AML-193 (cell line): ENCODE measurements around the gene GHRH.

ENCODE experiments used
- DNase-seq, 2 experiments: peaks; one replicate each; lab custom pipeline; 2025; lab: John Stamatoyannopoulos, UW

The GHRH gene

DNA sequence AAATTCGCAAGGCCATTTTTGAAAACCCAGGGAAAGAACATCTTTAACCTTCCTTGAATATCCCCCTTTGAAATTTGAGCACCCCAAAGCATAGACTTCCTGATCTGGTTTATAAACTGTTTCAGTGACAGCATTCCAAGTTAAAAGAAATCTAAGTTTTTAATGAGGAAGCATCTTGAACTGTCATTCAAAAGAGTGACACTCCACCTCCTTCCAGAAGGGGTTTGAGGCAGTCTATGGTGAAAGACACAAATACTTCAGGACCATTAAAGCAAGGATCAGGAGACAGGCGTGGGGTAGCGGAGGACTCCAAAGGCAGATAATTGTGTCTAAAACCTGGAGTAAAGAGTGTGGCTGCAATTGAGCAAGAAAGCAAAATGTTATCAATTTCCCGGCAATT, 691 bp downstream of the GHRH start:
- no peak for DNase-seq

DNA sequence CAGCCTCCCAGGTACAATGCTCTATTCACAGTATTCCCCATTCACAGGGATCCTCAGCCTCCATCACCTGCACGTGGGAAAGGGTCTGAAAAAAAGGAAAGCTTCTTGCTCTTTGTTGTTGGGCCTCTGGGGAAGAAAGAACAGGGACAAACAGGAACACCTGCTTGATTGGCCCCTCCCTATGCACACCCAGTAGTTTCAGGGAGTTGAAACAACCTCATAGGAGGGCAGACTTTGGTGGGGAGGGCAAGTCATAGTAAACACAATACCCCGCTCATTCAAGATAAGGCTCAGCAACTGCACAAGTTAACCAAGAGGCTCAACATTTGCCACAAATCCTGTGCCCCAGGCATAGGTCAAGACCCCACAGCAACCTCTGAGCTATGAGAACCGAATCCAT, 1.7 kb downstream of the GHRH start:
- DNase-seq, result no peak

DNA sequence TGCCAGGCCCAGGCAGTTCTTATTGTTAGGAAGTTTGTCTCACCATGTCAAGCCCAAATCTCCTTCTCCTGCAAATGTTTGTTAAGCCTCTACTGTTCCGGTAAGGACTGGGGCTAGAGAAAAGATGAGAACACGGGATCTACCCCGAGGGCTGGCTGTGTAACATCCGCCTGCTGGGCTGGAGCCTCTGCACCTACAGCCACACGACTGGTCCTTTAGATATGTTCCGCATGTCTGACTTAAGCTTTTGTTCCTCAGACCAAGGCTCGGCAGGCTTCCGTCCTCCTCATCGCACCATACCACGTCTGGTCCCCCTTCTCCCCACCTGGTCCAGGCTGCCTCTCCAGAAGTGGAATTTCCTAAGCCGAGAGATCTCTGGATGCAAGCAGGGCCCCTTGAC, 2.6 kb downstream of the GHRH start:
- DNase-seq, result no peak

DNA sequence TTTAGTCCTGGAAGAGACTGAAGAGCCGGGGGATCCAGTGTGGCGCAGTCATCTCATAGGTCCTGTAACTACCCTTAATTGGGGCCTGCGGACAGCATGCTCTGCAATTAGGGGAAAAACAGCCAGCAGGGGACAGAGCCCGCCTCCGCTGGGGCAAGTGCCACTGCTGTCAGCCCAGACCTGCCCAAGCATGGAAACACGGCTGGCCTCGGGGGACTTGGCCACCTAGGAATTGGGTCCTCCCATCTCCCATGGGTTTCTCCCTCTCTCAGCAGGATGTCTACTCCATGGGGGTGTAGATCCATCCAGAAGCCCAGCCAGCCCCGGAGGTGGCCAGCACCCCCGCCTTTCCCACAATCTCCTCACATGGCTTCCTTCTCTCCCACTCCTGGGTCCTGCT, 3.6 kb downstream of the GHRH start:
- DNase-seq, result no peak

DNA sequence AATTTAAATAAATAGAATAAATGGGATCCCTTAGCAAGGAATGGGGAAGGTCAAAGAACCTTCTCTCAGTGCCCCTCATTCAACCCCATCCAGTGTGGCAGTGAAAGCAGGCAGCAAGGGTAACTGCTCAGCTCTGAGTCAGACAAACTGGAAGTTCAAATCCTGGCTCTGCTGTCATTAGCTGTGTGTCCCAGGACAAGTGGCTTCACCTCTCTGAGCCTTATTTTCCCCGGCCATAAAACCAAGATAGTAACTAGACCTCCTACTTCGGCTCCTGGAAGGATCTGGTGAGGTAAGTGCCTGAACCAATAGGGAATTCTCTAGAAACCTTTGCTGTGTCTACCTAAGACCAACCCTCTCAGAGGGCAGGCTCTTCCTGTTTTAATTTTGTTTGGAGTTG, 4.1 kb downstream of the GHRH start:
- DNase-seq, result no peak

DNA sequence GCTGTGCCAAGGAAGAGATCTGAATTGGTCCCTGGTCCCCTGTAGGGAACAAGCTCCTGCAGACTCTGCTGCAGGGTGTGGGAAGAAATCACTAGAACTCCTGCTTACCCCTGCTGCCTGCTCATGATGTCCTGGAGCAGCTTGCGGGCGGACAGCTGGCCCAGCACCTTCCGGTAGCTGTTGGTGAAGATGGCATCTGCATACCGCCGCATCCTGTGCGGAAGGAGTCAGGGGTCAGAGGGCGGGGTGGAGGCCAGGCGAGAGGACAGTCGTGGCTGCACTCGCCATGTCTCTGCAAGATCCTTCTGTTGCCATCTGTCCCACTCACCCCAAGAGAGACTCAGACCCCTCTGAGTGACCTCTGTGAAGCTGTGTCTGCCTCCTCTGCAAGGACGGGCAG, 5.3 kb downstream of the GHRH start:
- no peak for DNase-seq

DNA sequence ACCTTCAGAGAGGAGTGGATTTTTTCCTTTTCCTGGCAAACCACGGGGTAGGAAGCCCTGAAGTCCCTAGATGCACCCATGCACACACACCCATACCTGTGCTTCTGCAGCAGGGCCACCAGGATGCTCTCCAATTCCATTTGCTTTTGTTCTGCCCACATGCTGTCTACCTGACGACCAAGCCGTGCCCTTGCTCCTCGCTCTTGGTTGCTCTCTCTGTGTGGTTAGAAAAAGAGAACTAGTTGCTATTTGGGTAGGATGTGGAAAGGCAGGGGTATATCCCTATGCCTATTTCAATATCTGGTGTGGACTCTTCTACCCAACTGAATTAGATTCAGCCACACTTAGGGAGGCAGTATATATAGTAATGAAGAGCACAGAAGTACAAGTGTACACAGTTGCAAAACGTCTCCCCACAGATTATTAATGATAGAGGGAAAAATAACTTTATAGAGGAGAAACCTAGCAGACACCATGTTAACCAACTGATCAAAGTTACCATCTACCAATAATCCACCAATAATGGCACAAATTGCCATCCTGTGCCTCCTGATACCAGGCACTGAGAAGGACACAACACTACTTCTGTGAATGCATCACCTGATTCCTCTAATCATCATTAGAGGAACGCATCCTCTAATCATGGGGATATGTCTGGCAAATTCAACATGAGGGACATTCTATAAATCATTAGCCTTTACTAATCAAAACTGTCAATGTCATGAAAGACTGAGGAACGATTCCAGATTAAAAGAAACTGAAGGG, 7.3 kb downstream of the GHRH start:
- DNase-seq, result peak in 1 of 2 experiments; percentile 29

DNA sequence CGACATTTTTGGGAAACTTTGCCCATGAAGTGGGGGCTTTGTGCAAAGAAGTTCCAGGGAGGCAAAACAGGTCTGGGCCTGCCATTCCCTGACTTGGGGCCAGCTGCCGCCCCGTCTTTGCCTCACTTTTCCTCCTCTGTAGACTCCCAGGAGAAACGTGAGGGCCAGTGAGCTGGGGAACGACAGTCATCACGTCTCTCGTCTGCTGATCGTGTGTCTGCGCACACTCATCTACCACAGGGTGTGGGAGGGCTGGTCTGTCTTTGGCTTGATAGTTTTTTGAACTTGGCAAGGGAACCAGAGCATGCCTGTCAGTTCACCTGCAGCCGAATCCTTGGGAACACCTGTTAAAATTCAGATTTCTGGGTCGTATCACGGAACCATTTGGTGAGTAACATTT, 8.5 kb downstream of the GHRH start:
- DNase-seq, result no peak

DNA sequence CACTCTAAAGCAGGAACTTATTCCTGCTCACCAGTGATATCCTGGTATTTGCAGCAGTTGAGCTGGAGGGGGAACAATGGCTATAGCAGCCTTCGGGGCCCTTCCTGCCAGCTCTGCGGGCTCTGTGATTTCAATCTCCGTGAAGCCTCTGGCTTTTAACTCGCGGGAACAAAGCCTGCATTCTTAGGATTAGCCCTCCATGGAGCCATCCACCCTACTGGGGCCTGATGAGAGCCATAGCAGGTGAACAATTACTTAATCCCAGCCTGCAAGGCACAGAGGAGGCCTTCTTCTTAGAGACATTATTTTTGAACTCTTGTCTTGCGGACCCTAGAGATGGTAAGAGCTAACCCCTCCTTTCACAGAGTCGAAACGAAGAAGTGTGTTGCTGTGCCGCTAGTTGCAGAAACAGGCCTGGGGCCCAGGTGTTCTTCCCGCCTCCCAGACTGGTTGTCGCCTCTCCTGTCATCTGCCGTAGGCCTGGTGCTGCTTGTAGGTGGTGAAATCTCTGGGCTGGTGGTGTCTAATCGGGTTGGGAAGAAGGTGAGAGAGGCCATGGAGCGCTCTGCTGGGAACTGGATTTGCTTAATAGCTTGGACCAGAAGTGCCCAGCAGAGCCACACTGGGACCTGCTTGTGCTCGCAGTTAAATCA, 9.7 kb downstream of the GHRH start:
- DNase-seq, result no peak

DNA sequence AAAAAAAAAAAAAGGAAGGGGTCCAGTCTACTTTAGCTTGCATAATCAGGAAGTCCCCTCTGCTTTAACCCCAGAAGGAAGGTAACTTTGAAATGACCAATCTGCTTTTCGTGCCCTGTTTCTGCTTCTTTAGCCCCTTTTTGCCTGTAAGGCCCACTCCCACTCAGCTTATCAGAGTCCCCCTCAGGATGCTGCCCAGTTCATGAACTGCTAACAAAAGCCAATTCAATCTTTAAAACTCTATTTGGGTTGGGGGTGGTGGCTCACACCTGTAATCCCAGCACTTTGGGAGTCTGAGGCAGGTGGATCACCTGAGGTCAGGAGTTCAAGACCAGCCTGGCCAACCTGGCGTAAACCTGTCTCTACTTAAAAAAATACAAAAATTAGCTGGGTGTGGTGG, 12.3 kb downstream of the GHRH start:
- DNase-seq, result no peak

DNA sequence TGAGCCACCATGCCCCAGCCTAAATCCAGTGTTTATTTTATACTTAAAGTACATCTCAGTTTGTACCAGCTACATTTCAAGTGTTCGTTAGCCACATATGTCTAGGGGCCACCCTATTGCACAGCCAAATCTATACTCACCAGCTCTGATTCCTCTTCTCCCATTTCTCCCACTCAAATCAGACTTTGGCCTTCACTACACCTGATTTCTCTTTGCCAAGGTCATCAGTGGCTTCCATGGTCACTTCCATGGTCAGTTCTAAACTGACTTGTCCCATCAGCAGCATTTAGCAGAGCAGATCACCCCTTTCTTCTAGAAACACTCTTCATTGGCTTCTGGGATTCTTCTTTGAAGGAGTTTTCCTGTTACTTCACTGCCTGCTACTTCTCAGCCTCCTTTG, 14.1 kb downstream of the GHRH start:
- no peak for DNase-seq

DNA sequence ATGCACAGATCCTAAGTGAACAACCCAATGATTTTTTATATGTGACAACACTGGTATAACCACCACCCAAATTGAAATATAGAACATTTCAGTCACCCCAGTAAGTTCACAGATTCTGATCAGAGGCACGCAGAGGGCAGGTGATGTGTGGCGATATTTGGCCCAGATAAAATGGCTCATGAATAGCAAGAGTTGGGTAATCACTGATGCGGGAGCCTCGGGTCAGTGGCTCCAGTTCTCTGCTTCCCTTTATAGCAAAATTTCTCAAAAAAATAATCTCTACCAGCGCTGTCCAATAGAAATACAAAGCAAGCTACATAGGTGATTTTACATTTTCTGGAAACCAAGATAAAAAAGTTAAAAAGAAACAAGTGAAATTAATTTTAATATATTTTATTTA, 14.9 kb downstream of the GHRH start:
- no peak for DNase-seq

DNA sequence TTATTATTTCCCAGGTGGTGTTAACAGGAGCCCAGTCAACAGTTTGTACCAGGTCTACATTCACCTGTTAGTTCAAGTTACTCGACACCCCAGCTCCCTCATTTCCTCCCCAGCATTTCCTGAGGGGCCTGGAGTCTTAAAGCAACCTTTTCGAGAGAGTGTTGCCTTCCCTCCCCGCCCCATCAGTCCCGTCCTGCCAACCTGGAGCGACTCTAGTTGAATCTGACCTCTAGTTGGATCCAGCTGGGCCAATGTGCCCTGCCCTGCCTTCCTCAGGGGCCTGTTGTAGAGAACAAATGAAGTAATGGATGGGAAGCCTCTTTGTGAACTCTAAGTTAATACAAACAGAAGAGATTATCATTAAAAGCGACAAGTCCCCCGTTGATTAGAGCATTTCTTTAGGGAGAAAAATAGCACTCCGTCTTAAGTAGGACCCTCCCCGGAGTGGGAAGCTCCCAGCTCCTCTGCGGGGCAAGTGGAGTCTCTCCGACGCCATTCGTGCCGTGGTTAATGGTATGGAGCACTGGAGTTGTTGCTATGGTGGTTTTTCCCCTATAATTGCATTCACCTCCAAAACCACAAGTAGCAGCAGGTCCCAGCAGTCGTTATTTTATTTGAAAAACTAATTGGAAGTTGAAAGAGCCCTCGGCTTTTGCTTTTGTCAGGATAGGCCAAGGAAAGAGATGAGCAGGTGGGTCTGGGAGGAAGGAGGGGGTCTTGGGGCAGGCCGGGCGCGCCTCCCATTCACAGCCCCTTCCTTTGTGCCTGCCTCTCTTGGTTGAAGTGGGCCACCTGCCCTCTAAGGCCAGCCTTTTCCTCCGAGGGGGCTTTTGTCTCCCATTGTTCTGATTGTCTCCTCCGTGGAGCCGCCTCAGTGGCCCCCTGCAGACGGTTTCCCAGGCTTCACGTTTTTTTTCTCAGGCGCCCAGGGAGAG, 16.1 kb downstream of the GHRH start:
- no peak for DNase-seq

DNA sequence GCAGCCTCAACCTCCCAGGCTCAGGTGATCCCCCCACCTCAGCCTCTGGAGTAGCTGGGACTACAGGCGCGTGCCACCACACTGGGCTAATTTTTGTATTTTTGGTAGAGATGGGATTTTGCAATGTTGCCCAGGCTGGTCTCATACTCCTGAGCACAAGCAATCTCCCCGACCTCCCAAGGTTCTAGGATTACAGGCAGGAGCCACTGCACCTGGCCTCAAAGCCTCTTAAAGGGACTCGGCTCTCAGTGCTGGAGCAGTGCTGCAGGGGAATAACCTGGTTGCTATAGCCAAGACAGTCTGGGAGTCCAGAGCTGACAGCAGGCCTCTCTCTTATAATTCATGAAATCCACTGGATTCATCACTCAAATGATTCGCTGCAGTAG, 17.0 kb downstream of the GHRH start:
- no peak for DNase-seq

DNA sequence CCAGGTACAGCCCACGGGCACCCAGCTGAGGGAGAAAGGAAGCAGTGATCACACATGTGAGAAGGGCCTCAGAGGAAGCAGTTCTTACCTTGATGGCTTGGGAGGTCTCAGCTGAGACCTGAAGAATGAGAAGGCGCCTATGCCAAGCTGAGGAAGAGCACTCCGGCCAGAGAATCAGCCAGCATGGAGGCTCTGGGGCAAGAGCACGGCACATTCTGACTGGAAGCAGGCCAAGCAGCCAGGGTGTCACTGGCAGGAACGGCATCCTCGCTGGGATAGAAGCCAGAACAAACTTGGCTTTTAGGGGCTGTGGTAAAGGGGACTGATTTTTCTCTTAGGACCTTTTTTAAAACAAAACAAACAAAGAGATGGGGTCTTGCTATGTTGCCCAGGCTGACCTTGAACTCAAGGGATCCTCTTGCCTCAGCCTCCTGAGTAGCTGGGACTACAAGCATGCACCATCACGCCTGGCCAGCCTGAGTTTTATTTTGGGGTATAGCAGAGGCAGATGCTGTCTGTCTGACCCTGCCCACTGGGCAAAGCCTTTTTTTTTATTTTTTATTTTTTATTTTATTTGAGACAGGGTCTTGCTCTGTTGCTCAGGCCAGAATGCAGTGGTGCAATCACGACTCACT, 17.6 kb downstream of the GHRH start:
- DNase-seq, result no peak

DNA sequence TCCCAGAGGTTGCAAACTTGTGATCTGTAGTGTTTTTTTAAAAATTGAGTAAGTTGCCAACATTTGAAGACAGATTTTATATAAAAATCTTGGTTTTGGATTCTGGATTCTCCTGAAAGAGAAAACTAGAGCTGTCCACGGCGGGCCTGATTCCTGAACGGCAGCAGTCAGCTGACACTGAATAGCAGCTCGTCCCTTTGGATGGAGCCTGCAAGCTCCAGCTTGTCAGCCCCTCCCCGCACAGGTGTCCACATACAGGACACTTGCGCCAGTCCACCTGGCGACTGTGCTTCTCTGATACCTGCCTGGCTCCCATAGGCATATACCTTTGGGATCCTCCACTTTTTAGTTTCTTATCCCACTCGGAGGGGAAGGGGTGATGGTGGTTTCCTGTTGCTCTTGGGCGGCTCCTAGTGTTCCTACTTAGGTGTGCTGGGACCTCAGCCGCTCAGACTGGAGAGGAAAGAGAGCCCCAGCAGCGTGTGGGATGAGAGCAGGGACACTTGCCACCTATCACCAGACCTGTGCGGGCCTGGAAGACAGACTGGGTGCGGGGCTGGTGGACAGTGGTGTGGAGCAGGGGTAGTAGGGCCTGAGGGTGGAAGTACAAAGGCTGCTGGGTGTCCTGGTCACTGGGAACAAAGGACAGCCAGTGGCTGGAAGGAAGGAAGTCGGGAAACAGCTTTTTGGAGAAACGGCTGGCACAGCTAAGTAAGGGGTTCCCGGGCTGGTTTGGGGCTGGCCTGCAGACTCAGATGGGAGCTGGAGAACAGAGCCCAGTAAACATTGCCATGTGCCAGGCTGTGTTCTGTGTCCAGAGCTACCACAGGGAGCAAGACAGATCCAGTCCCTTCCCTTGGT, 18.3 kb downstream of the GHRH start:
- no peak for DNase-seq

DNA sequence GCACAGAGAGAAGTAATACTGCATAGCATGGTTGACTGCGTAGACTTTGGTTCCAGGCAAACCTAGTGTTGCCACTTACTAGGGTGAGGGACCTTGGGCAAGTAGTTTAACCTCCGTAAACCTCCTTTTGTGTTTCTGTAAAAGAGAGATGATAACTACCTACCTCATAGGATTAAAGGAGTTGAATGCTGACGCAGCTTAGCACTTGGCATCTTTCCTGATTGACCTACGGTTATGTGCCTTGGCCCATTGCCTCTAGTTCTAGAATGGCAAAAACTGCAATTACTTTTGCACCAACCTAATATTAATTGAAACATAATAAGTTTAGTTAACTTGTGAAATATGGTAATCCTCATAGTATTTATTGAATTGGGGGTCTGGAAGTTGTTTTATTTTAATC, 19.1 kb downstream of the GHRH start:
- no peak for DNase-seq

DNA sequence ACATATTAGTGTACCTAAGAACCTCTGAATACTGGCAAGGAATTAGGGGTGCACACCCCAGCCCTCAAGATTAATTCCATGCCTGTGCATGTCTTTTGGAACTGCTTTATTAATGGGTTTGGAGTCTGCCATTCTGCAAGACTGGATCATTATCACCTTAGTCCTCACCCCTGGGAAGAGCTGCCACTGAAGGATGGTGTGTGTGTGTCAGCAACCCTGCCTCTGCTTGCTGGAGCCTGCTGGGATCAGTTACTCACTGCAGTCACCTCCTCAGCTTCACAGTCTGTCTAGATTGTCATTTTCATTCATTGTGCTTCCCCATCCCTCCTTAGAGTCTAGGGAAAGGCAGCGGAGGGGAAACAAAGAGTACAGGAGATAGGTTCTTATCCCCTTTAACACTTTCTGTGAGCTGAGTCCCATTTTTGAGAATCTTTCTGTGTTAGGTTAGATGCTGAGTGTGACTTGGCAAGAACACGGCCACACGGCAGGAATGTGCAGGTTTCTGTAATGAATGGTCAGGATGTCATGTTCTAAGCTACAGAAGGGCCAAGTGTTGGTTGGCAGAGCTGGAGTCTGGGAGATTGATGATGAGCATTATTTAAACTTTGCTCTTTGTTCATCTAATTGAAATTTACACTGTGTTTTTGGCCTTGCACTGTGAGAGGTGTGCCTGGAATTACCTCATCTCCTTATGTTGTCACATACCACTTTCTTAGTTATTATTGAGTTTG, 21.1 kb downstream of the GHRH start:
- no peak for DNase-seq

DNA sequence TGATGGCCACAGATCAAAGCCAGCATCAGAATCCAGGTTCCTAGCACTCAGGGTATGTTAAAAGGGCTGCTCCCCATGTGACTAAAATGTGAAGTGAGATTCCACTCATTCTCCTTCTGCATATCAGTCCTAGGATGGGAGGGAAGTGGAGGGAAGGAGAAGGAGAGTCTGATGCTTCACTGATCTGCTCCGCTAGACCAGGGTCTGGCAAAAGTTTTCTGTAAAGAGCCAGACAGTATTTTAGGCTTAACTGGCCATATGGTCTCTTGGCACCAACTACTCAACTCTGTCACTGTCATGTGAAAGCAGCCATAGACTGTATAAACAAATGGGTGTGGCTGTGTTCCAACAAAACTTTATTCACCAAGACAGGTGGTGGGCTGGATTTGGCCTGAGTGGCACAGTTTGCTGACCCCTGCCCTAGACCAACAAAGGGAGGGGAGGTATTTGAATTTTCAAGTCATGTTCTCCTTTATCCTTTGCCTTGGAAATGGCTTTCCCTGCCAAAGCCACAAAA, 22.6 kb downstream of the GHRH start:
- DNase-seq, result no peak

DNA sequence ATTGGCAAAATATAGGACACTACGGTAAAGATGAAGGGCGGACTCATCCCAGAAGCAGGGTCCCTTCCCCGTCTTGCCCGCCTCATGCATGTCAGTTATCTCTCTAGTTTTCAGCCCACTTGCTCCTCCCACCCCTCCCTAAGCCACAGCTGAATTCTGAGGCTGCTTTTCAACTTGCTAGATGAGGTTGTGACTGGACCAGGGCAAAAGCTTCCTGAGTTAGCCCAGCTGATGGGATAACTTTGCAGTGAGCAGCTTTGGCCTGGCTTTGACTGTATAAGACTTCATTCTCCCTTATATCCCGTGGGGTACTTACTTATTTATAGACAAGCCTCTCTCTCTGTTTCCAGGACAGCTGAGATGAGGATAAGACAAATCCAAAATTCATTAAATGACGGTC, 23.2 kb downstream of the GHRH start:
- no peak for DNase-seq

DNA sequence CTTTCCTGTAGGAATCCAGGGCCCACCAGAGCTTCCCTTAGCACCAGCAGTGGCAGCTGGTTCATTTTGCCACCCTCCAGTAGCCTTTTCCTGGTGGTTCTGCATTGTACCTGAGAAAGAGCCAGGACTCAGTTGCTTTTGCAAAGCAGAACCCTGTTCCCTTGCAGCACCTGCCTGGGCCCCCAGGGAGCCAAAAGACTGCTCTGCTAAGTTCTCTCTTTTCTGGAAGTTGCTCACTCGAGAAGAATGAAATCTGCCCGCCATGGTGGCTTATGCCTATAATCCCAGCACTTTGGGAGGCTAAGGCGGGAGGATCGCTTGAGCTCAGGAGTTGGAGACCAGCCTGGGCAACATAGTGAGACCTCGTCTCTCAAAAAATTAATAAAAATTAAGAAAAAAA, 24.0 kb downstream of the GHRH start:
- DNase-seq, result no peak
